Gastrocnemius medialis (tissue), 4 donors: ENCODE measurements around the gene GIPC3. TPM values are rescaled to one million over a fixed set of nuclear protein-coding genes. Genes with fewer than 3 reads are reported as not detected.
A peak's percentile ranks its signal among the peaks of the same experiment; 100 is the strongest.

ENCODE experiments used
- ATAC-seq, 2 donors: fragments of 150-250 bp; one replicate each; pipeline ENCODE4 v1.9.1; 2016
- DNase-seq, 2 donors: peaks; one replicate each; pipeline ENCODE4 v3.0.0-alpha.2; 2019
- H3K27ac ChIP-seq, 4 donors: fragments of 200-600 bp; sonication (generic); 1 replicate in 1 of 4; 2 replicates in 3 of 4; pipeline ENCODE4 v1.5.1; 2016 to 2018; ENCODE audit warnings: mild to moderate bottlenecking in 2 of 4, moderate library complexity in 1 of 4
- H3K27me3 ChIP-seq, 3 donors: fragments of 200-600 bp; sonication (generic) in 2 of 3; 1 replicate in 1 of 3; 2 replicates in 2 of 3; pipeline versions ENCODE4 v1.5.1 to v1.6.0; 2016 to 2019; ENCODE audit warnings: mild to moderate bottlenecking in 1 of 3, moderate library complexity in 1 of 3
- H3K36me3 ChIP-seq, 2 donors: fragments of 200-600 bp; sonication (generic) in 1 of 2; one replicate each; pipeline ENCODE4 v1.5.1; 2017 to 2018
- H3K4me1 ChIP-seq, 2 donors: fragments of 200-600 bp; sonication (generic) in 1 of 2; one replicate each; pipeline ENCODE4 v1.5.1; 2016 to 2017; ENCODE audit warnings: mild to moderate bottlenecking in 2 of 2
- H3K4me3 ChIP-seq, 4 donors: fragments of 200-600 bp; sonication (generic) in 3 of 4; 1 replicate in 1 of 4; 2 replicates in 3 of 4; pipeline ENCODE4 v1.5.1; 2016 to 2019; ENCODE audit warnings: mild to moderate bottlenecking in 2 of 4
- H3K9me3 ChIP-seq, 3 donors: fragments of 200-600 bp; sonication (generic) in 2 of 3; 1 replicate in 1 of 3; 2 replicates in 2 of 3; pipeline ENCODE4 v1.5.1; 2016 to 2019
- CTCF ChIP-seq, 5 experiments: fragments of 450-650 bp in 3 of 5; fragments of 200-600 bp in 2 of 5; sonication (generic) in 2 of 5; IDR thresholded peaks in 4 of 5; conservative IDR thresholded peaks in 1 of 5; 1 replicate in 4 of 5; 2 replicates in 1 of 5; pipeline ENCODE4 v1.5.1; 2016 to 2019; ENCODE audit warnings: antibody characterized with exemption in 5 of 5, mild to moderate bottlenecking in 3 of 5, moderate library complexity in 3 of 5
- POLR2A ChIP-seq, 2 donors: fragments of 450-650 bp; IDR thresholded peaks; one replicate each; pipeline ENCODE4 v1.6.1; 2017; ENCODE audit warnings: antibody characterized with exemption in 2 of 2, mild to moderate bottlenecking in 2 of 2, moderate library complexity in 2 of 2
- in situ Hi-C, 4 donors: fragments of 200-750 bp; cut with MboI; loops; one replicate each; pipeline versions ENCODE4 v1.15.0 to v1.8.0; 2017; ENCODE audit warnings: low sequenced_read_pairs in 4 of 4
- intact Hi-C: fragments of 100-400 bp; cut with DNase I; formaldehyde crosslinking; loops from one replicate; pipeline ENCODE4 v1.15.1; 2023; ENCODE audit warnings: low total_unique reads
- total RNA-seq, 4 donors: library from RNA; depleted of rRNA; stranded (reverse); fragments of >200 nt; gene quantifications; one replicate each; pipeline versions ENCODE4 v1.1.0 to v1.2.3, GENCODE V29; 2016

GIPC3 gene
- total RNA-seq, 4 donors from 2014 or later = 0.15 to 1.1 (median 0.33) TPM

DNA sequence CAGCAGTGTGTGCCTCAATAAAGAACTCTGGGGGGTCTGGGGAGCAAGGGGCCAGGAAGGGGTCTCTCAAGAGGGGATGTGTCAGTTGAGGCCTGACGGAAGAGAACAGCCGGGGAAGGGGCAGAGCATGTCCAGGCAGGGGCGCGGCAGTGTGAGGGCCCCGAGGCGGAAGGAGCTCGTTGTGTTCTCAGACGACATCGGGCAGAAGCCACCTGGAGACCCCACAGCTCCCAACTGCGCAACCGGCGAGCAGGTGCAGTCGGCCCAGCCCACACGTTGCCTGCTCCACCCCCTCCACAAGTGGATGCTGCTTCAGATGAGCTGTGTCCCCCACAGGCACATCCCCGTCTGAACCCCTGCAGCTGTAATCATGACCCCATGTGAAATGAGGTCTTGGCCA, 36.4 kb downstream of the GIPC3 start:
- in situ Hi-C loops (no loop called here), intact Hi-C loops (no loop called here)
- no peak for ATAC-seq
- TF ChIP-seq POLR2A (IDR thresholded peaks at IDR 0.05) = no peak
- TF ChIP-seq CTCF (IDR thresholded peaks at IDR 0.05 in 4 of 5, conservative IDR thresholded peaks at IDR 0.05 in 1 of 5) = no peak
- H3K9me3 ChIP-seq = no peaks in the 10 kb centered on the region
- peaks cover 0 to 23% of the 10 kb centered on the region in 2 donors for H3K36me3 ChIP-seq
- no peak overlapping the region for H3K4me3 ChIP-seq
- peaks cover 14 to 23% of the 10 kb centered on the region in 2 donors for H3K4me1 ChIP-seq
- H3K27ac ChIP-seq = no peak overlapping the region
- no peak for DNase-seq
- no peaks in the 10 kb centered on the region for H3K27me3 ChIP-seq

- Histone ChIP-seq H3K27me3 (no peaks in the 10 kb centered on the region), H3K4me1 (peaks cover 15 to 23% of the 10 kb centered on the region in 2 donors), H3K9me3 (no peaks in the 10 kb centered on the region), H3K4me3 (no peak overlapping the region), H3K27ac (no peak overlapping the region), H3K36me3 (peaks cover 0 to 18% of the 10 kb centered on the region in 2 donors)
- in situ Hi-C loops = no loop called here
- no peak for ATAC-seq
- no peak for DNase-seq
- TF ChIP-seq POLR2A (IDR thresholded peaks at IDR 0.05) (no peak), CTCF (IDR thresholded peaks at IDR 0.05 in 4 of 5, conservative IDR thresholded peaks at IDR 0.05 in 1 of 5) (no peak)
- intact Hi-C loops = no loop called here
Measured at GRCh38 chr19:3622224-3622623, 36.9 kb downstream of the GIPC3 start.

- H3K4me1 ChIP-seq = peaks cover 19 to 21% of the 10 kb centered on the region in 2 donors
- DNase-seq = no peak
- in situ Hi-C loops = no loop called here
- ATAC-seq = no peak
- no peaks in the 10 kb centered on the region for H3K27me3 ChIP-seq
- intact Hi-C loops = no loop called here
- no peak for TF ChIP-seq CTCF (IDR thresholded peaks at IDR 0.05 in 4 of 5, conservative IDR thresholded peaks at IDR 0.05 in 1 of 5)
- TF ChIP-seq POLR2A (IDR thresholded peaks at IDR 0.05) = no peak
- no peaks in the 10 kb centered on the region for H3K9me3 ChIP-seq
- no peak overlapping the region for H3K4me3 ChIP-seq
- H3K36me3 ChIP-seq = peaks cover 0 to 14% of the 10 kb centered on the region in 2 donors
- H3K27ac ChIP-seq = no peak overlapping the region
Measured at GRCh38 chr19:3623716-3624115, 38.4 kb downstream of the GIPC3 start.

- no peak for DNase-seq
- TF ChIP-seq POLR2A (IDR thresholded peaks at IDR 0.05) = no peak
- no peak for TF ChIP-seq CTCF (IDR thresholded peaks at IDR 0.05 in 4 of 5, conservative IDR thresholded peaks at IDR 0.05 in 1 of 5)
- Histone ChIP-seq H3K4me1 (peaks cover 19 to 21% of the 10 kb centered on the region in 2 donors), H3K27ac (peak overlapping the region; percentile 88 to 98 (median 96)), H3K4me3 (peak overlapping the region; percentile 92 to 100 (median 98)), H3K27me3 (no peaks in the 10 kb centered on the region), H3K9me3 (no peaks in the 10 kb centered on the region), H3K36me3 (peaks cover 0 to 14% of the 10 kb centered on the region in 2 donors)
- in situ Hi-C loops (no loop called here), intact Hi-C loops (loop anchor here (2.0 kb wide), 2 partner anchors 53 to 69 kb away; partner anchors contain the start of genes HMG20B and MFSD12)
- peak; percentile 7 to 11 for ATAC-seq
Measured at GRCh38 chr19:3625996-3626472, 40.8 kb downstream of the GIPC3 start.
